PFSK-1 (cell line): ENCODE data around the gene SLC25A44.

ENCODE experiments used
- POLR2AphosphoS5 ChIP-seq: IDR thresholded peaks from 2 replicates; pipeline ENCODE4 v1.6.1; 2012; ENCODE audit warnings: low read depth, mild to moderate bottlenecking, control low read depth, low read length, moderate library complexity
- REST ChIP-seq, 2 experiments: IDR thresholded peaks; 2 replicates each; pipeline versions ENCODE4 v1.6.1 to v1.8.0; 2011 to 2012; ENCODE audit warnings: low read depth in 2 of 2, low read length in 2 of 2, control low read depth in 1 of 2, inconsistent platforms in 1 of 2, mild to moderate bottlenecking in 1 of 2, moderate library complexity in 1 of 2; ENCODE audit not compliant: insufficient read depth in 1 of 2

- no peak for TF ChIP-seq POLR2AphosphoS5
- no peak for TF ChIP-seq REST (IDR thresholded peaks at IDR 0.05; ENCODE audit: insufficient read depth in 1 of 2, low read depth in 2 of 2, low read length in 2 of 2)
Measured at GRCh38 chr1:156260896-156261295, 67.0 kb downstream of the SLC25A44 start.
